ENCODE measurements around the gene DUSP28. TPM values are rescaled to one million over a fixed set of nuclear protein-coding genes. Genes with fewer than 3 reads are reported as not detected.

The DUSP28 gene
- total and polyA plus RNA-seq, 2 of the 13 experiments (the other 11 are each of a cell fraction or from before 2014, with no cell fraction given), result 5.2 to 8.6 TPM

- peak; percentile 69 for TF ChIP-seq IKZF5 (CRISPR knock-in tag; IDR thresholded peaks at IDR 0.05)
- 0 out of 2 replicates have a peak, but pooled peaks have one; percentile 70 for TF ChIP-seq LBX2 (CRISPR knock-in tag; IDR thresholded peaks at IDR 0.05; ENCODE audit: borderline replicate concordance)
- TF ChIP-seq ZNF546 (CRISPR knock-in tag; conservative IDR thresholded peaks at IDR 0.05), result 0 out of 2 replicates have a peak, but pooled peaks have one; percentile 40
- TF ChIP-seq GFI1 (CRISPR knock-in tag; IDR thresholded peaks at IDR 0.05; ENCODE audit: borderline replicate concordance), result 0 out of 2 replicates have a peak, but pooled peaks have one; percentile 35
- TF ChIP-seq ZNF414 (CRISPR knock-in tag; IDR thresholded peaks at IDR 0.05), result peak; percentile 82
- TF ChIP-seq FOXC1 (CRISPR knock-in tag; IDR thresholded peaks at IDR 0.05; ENCODE audit: borderline replicate concordance), result no peak; the same call in none of the 2 replicates
- no peak for TF ChIP-seq NFE2 (CRISPR knock-in tag; IDR thresholded peaks at IDR 0.05)
- no peak for TF ChIP-seq XBP1 (CRISPR knock-in tag; IDR thresholded peaks at IDR 0.05)
- TF ChIP-seq PAX8 (CRISPR knock-in tag; IDR thresholded peaks at IDR 0.05; ENCODE audit: borderline replicate concordance), result no peak
- TF ChIP-seq DMAP1 (CRISPR knock-in tag; IDR thresholded peaks at IDR 0.05), result peak; percentile 60; the same call in 1 of the 2 replicates
- no peak; the same call in 1 of the 2 replicates for TF ChIP-seq DNMT1 (CRISPR knock-in tag; IDR thresholded peaks at IDR 0.05)
- no peak; the same call in none of the 2 replicates for TF ChIP-seq NFKBIZ (CRISPR knock-in tag; IDR thresholded peaks at IDR 0.05)
- peak in 1 of 2 experiments; percentile 28; a peak in 1 of 4 replicates for TF ChIP-seq KLF16 (CRISPR knock-in tag; IDR thresholded peaks at IDR 0.05)
- TF ChIP-seq SP4 (CRISPR knock-in tag; IDR thresholded peaks at IDR 0.05), result peak; percentile 30; the same call in 1 of the 2 replicates
- TF ChIP-seq ZNF772 (CRISPR knock-in tag; IDR thresholded peaks at IDR 0.05), result peak; percentile 89
- no peak for TF ChIP-seq GPBP1L1 (CRISPR knock-in tag; IDR thresholded peaks at IDR 0.05)
- 0 out of 2 replicates have a peak, but pooled peaks have one; percentile 10 for TF ChIP-seq ZNF768 (CRISPR knock-in tag; IDR thresholded peaks at IDR 0.05)
- no peak; the same call in 1 of the 2 replicates for TF ChIP-seq ZNF704 (CRISPR knock-in tag; IDR thresholded peaks at IDR 0.05; ENCODE audit: borderline replicate concordance)
- no peak for TF ChIP-seq ZBTB46 (CRISPR knock-in tag; IDR thresholded peaks at IDR 0.05; ENCODE audit: borderline replicate concordance)
- no peak for TF ChIP-seq ZSCAN25 (CRISPR knock-in tag; IDR thresholded peaks at IDR 0.05)
- TF ChIP-seq PAWR (CRISPR knock-in tag; IDR thresholded peaks at IDR 0.05; ENCODE audit: borderline replicate concordance), result no peak
- TF ChIP-seq HNRNPL (IDR thresholded peaks at IDR 0.05; ENCODE audit: low read depth, low read length), result peak; percentile 62; the same call in 1 of the 2 replicates
These were observed 5.4 kb downstream of the DUSP28 start (continued) for GRCh38 chr2:240565333-240566202.
